GM12865 (cell line): ENCODE measurements around the gene ZNF367.
"Not testable (repeated sequence)": the region's sequence is repeated elsewhere in the genome, so short reads cannot be mapped to it uniquely, and the experiment has no call there.

Source experiments
- DNase-seq: peaks from one replicate; pipeline ENCODE4 v3.0.0; 2010; ENCODE audit warnings: low read depth
- H3K4me3 ChIP-seq: 2 replicates; pipeline ENCODE4 v1.5.1; 2011; ENCODE audit warnings: mild to moderate bottlenecking, low read depth, low read length, control low read depth
- TF ChIP-seq, protein P1 (sequence below): IDR thresholded peaks from 2 replicates; pipeline ENCODE4 v1.5.1; 2011; ENCODE audit warnings: low read length, control low read depth, low read depth, inconsistent platforms; ENCODE audit not compliant: insufficient read depth; ENCODE audit errors: missing control alignments

Gene ZNF367

GRCh38 chr9:96381696-96382095 is 36.5 kb downstream of the ZNF367 start:
- DNase-seq, result no peak
- no peak overlapping the region for H3K4me3 ChIP-seq
- TF ChIP-seq, protein P1, sequence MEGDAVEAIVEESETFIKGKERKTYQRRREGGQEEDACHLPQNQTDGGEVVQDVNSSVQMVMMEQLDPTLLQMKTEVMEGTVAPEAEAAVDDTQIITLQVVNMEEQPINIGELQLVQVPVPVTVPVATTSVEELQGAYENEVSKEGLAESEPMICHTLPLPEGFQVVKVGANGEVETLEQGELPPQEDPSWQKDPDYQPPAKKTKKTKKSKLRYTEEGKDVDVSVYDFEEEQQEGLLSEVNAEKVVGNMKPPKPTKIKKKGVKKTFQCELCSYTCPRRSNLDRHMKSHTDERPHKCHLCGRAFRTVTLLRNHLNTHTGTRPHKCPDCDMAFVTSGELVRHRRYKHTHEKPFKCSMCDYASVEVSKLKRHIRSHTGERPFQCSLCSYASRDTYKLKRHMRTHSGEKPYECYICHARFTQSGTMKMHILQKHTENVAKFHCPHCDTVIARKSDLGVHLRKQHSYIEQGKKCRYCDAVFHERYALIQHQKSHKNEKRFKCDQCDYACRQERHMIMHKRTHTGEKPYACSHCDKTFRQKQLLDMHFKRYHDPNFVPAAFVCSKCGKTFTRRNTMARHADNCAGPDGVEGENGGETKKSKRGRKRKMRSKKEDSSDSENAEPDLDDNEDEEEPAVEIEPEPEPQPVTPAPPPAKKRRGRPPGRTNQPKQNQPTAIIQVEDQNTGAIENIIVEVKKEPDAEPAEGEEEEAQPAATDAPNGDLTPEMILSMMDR, result no peak

GRCh38 chr9:96381125-96381524 is 37.0 kb downstream of the ZNF367 start:
- H3K4me3 ChIP-seq, result no peak overlapping the region
- TF ChIP-seq, protein P1, result no peak
- no peak for DNase-seq

GRCh38 chr9:96379461-96379860 is 38.7 kb downstream of the ZNF367 start:
- TF ChIP-seq, protein P1, result no peak
- DNase-seq, result no peak

GRCh38 chr9:96378187-96378586 is 40.0 kb downstream of the ZNF367 start:
- TF ChIP-seq, protein P1, result no peak
- DNase-seq, result no peak
- no peak overlapping the region for H3K4me3 ChIP-seq

More at GRCh38 chr9:96379461-96379860, 38.7 kb downstream of the ZNF367 start:
- no peak overlapping the region for H3K4me3 ChIP-seq

- DNase-seq, result no peak
- TF ChIP-seq, protein P1, result no peak
- no peak overlapping the region for H3K4me3 ChIP-seq
Measured at GRCh38 chr9:96376891-96377874, 41.0 kb downstream of the ZNF367 start.

- not testable (repeated sequence) for H3K4me3 ChIP-seq, DNase-seq
Measured at GRCh38 chr9:96375507-96375906, 42.7 kb downstream of the ZNF367 start.

DNA sequence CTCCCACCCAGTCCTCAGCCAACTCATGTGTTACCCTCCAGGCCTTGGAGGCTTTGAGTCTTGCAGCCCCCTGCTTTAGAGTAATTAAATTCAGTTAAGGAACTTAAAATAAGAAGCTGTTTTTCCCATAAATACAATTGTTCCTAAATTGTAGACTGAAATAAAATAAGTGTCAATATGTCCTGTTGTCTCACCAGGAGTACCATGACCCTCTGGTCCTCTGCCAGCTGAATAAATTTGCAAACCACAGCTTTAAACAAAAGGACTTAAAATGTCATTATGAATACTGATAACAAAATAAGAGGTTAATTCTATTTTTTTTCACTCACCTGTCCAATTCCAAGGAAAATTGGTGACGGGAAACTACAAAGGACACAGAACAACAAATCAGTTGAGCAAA is 50.2 kb downstream of the ZNF367 start:
- H3K4me3 ChIP-seq, result no peak overlapping the region
- TF ChIP-seq, protein P1, result no peak
- no peak for DNase-seq
